CD4-positive, alpha-beta T cell treated with Interferon alpha-2 for 1 hour (primary cell): Measurements from ENCODE around the gene DNM3.

Source experiments
- DNase-seq, 2 donors: peaks; one replicate each; pipeline ENCODE4 v3.0.0-alpha.2; 2020 to 2022

The DNM3 gene

GRCh38 chr1:172201572-172201971, 360.3 kb downstream of the DNM3 start:
- no peak for DNase-seq

GRCh38 chr1:172203135-172203823, 362.0 kb downstream of the DNM3 start:
- peak in 1 of 2 donors; percentile 28 for DNase-seq

GRCh38 chr1:172203902-172204301, 362.6 kb downstream of the DNM3 start:
- DNase-seq: no peak

- DNase-seq: no peak
Observed at GRCh38 chr1:172206256-172206655, 365.0 kb downstream of the DNM3 start.

- no peak for DNase-seq
Observed at GRCh38 chr1:172208635-172209034, 367.3 kb downstream of the DNM3 start.

GRCh38 chr1:172211221-172211620, 369.9 kb downstream of the DNM3 start:
- DNase-seq: no peak

GRCh38 chr1:172212124-172212523, 370.8 kb downstream of the DNM3 start:
- no peak for DNase-seq

- DNase-seq: no peak
Observed at GRCh38 chr1:172215006-172215405, 373.7 kb downstream of the DNM3 start.

GRCh38 chr1:172219966-172220365, 378.7 kb downstream of the DNM3 start:
- DNase-seq: no peak

GRCh38 chr1:172220376-172220775, 379.1 kb downstream of the DNM3 start:
- DNase-seq: no peak

GRCh38 chr1:172221436-172221835, 380.1 kb downstream of the DNM3 start:
- no peak for DNase-seq

- DNase-seq: no peak
Observed at GRCh38 chr1:172224871-172225270, 383.6 kb downstream of the DNM3 start.

GRCh38 chr1:172229942-172230341, 388.6 kb downstream of the DNM3 start:
- no peak for DNase-seq

GRCh38 chr1:172230526-172230925, 389.2 kb downstream of the DNM3 start:
- DNase-seq: no peak

GRCh38 chr1:172236958-172237357, 395.7 kb downstream of the DNM3 start:
- no peak for DNase-seq

GRCh38 chr1:172238158-172238557, 396.9 kb downstream of the DNM3 start:
- DNase-seq: no peak

GRCh38 chr1:172238965-172239364, 397.7 kb downstream of the DNM3 start:
- DNase-seq: no peak

- DNase-seq: no peak
Observed at GRCh38 chr1:172239901-172240300, 398.6 kb downstream of the DNM3 start.

- DNase-seq: no peak
Observed at GRCh38 chr1:172241540-172241939, 400.2 kb downstream of the DNM3 start.

GRCh38 chr1:172244865-172245264, 403.6 kb downstream of the DNM3 start:
- no peak for DNase-seq

GRCh38 chr1:172245788-172246187, 404.5 kb downstream of the DNM3 start:
- DNase-seq: no peak

- DNase-seq: no peak
Observed at GRCh38 chr1:172246521-172247390, 405.5 kb downstream of the DNM3 start.

GRCh38 chr1:172251486-172251885, 410.2 kb downstream of the DNM3 start:
- no peak for DNase-seq

GRCh38 chr1:172252321-172252720, 411.0 kb downstream of the DNM3 start:
- no peak for DNase-seq
